Measurements from ENCODE around the gene ERVFRD-1.
"Not testable (repeated sequence)": the region's sequence is repeated elsewhere in the genome, so short reads cannot be mapped to it uniquely, and the experiment has no call there.

DNA sequence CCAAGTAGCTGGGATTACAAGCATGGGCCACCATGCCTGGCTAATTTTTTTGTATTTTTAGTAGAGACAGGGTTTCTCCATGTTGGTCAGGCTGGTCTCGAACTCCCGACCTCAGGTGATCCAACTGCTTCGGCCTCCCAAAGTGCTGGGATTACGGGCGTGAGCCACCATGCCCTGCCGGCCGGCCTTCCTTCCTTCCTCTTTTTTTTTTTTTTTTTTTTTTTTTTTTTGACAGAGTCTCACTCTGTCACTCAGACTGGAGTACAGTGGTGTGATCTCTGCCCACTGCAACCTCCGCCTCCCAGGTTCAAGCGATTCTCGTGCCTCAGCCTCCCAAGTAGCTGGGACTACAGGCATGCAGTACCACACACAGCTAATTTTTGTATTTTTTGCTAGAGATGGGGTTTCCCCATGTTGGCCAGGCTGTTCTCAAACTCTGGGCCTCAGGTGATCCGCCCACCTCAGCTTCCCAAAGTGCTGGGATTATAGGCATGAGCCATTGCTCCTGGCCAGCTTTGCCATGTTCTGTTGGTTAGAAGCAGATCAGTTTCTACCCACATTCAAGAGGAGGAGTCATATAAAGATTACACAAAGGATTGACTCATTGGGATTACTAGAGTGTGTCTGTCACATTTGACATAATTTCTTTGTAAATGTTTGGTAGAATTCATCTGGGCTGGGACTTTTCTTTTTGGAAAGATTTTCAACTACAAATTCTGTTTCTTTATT, 4.4 kb upstream of the ERVFRD-1 start:
- TF ChIP-seq SP2 (tag by site-specific recombination; IDR thresholded peaks at IDR 0.05); BCL11B (tag by site-specific recombination; IDR thresholded peaks at IDR 0.05; ENCODE audit: low read depth); ZBTB21 (tag by site-specific recombination; IDR thresholded peaks at IDR 0.05); ZNF239 (tag by site-specific recombination; IDR thresholded peaks at IDR 0.05); ZBTB1 (tag by site-specific recombination; IDR thresholded peaks at IDR 0.05); KLF7 (tag by site-specific recombination; IDR thresholded peaks at IDR 0.05; ENCODE audit: borderline replicate concordance); ZNF324 (tag by site-specific recombination; IDR thresholded peaks at IDR 0.05): not testable (repeated sequence)
- TF ChIP-seq, protein P1, sequence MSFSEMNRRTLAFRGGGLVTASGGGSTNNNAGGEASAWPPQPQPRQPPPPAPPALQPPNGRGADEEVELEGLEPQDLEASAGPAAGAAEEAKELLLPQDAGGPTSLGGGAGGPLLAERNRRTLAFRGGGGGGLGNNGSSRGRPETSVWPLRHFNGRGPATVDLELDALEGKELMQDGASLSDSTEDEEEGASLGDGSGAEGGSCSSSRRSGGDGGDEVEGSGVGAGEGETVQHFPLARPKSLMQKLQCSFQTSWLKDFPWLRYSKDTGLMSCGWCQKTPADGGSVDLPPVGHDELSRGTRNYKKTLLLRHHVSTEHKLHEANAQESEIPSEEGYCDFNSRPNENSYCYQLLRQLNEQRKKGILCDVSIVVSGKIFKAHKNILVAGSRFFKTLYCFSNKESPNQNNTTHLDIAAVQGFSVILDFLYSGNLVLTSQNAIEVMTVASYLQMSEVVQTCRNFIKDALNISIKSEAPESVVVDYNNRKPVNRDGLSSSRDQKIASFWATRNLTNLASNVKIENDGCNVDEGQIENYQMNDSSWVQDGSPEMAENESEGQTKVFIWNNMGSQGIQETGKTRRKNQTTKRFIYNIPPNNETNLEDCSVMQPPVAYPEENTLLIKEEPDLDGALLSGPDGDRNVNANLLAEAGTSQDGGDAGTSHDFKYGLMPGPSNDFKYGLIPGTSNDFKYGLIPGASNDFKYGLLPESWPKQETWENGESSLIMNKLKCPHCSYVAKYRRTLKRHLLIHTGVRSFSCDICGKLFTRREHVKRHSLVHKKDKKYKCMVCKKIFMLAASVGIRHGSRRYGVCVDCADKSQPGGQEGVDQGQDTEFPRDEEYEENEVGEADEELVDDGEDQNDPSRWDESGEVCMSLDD (tag by site-specific recombination; IDR thresholded peaks at IDR 0.05), result not testable (repeated sequence)
- TF ChIP-seq, protein P2, sequence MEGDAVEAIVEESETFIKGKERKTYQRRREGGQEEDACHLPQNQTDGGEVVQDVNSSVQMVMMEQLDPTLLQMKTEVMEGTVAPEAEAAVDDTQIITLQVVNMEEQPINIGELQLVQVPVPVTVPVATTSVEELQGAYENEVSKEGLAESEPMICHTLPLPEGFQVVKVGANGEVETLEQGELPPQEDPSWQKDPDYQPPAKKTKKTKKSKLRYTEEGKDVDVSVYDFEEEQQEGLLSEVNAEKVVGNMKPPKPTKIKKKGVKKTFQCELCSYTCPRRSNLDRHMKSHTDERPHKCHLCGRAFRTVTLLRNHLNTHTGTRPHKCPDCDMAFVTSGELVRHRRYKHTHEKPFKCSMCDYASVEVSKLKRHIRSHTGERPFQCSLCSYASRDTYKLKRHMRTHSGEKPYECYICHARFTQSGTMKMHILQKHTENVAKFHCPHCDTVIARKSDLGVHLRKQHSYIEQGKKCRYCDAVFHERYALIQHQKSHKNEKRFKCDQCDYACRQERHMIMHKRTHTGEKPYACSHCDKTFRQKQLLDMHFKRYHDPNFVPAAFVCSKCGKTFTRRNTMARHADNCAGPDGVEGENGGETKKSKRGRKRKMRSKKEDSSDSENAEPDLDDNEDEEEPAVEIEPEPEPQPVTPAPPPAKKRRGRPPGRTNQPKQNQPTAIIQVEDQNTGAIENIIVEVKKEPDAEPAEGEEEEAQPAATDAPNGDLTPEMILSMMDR (tag by site-specific recombination; IDR thresholded peaks at IDR 0.05), result not testable (repeated sequence)
- TF ChIP-seq, protein P3, sequence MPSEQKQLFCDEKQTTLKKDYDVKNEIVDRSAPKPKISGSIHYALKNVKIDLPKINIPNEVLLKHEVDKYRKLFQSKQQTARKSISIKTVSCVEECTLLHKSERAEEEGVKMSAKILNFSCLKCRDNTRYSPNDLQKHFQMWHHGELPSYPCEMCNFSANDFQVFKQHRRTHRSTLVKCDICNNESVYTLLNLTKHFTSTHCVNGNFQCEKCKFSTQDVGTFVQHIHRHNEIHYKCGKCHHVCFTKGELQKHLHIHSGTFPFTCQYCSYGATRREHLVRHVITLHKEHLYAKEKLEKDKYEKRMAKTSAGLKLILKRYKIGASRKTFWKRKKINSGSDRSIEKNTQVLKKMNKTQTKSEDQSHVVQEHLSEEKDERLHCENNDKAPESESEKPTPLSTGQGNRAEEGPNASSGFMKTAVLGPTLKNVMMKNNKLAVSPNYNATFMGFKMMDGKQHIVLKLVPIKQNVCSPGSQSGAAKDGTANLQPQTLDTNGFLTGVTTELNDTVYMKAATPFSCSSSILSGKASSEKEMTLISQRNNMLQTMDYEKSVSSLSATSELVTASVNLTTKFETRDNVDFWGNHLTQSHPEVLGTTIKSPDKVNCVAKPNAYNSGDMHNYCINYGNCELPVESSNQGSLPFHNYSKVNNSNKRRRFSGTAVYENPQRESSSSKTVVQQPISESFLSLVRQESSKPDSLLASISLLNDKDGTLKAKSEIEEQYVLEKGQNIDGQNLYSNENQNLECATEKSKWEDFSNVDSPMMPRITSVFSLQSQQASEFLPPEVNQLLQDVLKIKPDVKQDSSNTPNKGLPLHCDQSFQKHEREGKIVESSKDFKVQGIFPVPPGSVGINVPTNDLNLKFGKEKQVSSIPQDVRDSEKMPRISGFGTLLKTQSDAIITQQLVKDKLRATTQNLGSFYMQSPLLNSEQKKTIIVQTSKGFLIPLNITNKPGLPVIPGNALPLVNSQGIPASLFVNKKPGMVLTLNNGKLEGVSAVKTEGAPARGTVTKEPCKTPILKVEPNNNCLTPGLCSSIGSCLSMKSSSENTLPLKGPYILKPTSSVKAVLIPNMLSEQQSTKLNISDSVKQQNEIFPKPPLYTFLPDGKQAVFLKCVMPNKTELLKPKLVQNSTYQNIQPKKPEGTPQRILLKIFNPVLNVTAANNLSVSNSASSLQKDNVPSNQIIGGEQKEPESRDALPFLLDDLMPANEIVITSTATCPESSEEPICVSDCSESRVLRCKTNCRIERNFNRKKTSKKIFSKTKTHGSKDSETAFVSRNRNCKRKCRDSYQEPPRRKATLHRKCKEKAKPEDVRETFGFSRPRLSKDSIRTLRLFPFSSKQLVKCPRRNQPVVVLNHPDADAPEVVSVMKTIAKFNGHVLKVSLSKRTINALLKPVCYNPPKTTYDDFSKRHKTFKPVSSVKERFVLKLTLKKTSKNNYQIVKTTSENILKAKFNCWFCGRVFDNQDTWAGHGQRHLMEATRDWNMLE (tag by site-specific recombination; conservative IDR thresholded peaks at IDR 0.05; ENCODE audit: low read depth), result not testable (repeated sequence)
- TF ChIP-seq, protein P4, sequence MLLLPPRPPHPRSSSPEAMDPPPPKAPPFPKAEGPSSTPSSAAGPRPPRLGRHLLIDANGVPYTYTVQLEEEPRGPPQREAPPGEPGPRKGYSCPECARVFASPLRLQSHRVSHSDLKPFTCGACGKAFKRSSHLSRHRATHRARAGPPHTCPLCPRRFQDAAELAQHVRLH (tag by site-specific recombination; IDR thresholded peaks at IDR 0.05), result not testable (repeated sequence)
